Epithelial cell of esophagus (primary cell): ENCODE results near the gene MYCBP2.
A peak's percentile ranks its signal among the peaks of the same experiment; 100 is the strongest.
"Not testable (repeated sequence)": the region's sequence is repeated elsewhere in the genome, so short reads cannot be mapped to it uniquely, and the experiment has no call there.

Experiments
- DNase-seq: peaks from one replicate; pipeline ENCODE4 v3.0.0; 2010; ENCODE audit warnings: low read depth
- H3K4me3 ChIP-seq: 2 replicates; pipeline ENCODE4 v1.5.1; 2011; ENCODE audit warnings: mild to moderate bottlenecking, low read length, control low read depth
- TF ChIP-seq, protein P1 (sequence below): IDR thresholded peaks from 2 replicates; pipeline ENCODE4 v1.5.1; 2011; ENCODE audit warnings: low read depth, mild to moderate bottlenecking, low read length, control low read depth, inconsistent platforms; ENCODE audit not compliant: insufficient read depth; ENCODE audit errors: missing control alignments

Gene MYCBP2

DNA sequence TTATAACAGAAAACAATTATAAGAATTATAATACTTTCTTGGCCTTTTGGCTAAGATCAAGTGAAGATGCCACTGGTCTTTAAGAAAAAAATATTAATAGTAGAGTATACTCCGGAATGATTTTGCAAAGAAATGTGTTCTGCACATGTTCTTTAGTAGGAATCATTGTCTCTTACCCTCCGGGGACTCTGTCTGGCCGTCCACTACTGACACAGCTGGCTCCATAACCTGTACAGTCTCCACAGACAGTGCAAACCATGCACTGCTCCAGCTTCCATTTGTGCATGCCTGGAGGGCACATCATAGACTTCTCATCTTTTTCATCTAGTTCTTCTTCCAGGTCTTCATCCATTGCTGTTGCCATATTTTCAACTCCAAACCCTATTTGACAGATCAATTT, 75.9 kb downstream of the MYCBP2 start:
- no peak for DNase-seq
- TF ChIP-seq, protein P1, sequence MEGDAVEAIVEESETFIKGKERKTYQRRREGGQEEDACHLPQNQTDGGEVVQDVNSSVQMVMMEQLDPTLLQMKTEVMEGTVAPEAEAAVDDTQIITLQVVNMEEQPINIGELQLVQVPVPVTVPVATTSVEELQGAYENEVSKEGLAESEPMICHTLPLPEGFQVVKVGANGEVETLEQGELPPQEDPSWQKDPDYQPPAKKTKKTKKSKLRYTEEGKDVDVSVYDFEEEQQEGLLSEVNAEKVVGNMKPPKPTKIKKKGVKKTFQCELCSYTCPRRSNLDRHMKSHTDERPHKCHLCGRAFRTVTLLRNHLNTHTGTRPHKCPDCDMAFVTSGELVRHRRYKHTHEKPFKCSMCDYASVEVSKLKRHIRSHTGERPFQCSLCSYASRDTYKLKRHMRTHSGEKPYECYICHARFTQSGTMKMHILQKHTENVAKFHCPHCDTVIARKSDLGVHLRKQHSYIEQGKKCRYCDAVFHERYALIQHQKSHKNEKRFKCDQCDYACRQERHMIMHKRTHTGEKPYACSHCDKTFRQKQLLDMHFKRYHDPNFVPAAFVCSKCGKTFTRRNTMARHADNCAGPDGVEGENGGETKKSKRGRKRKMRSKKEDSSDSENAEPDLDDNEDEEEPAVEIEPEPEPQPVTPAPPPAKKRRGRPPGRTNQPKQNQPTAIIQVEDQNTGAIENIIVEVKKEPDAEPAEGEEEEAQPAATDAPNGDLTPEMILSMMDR, result no peak
- H3K4me3 ChIP-seq, result no peak overlapping the region

GRCh38 chr13:77245224-77245623, 81.7 kb downstream of the MYCBP2 start:
- not testable (repeated sequence) for H3K4me3 ChIP-seq, DNase-seq

GRCh38 chr13:77239312-77239711, 87.6 kb downstream of the MYCBP2 start:
- TF ChIP-seq, protein P1, result no peak
- peak; percentile 3 for DNase-seq
- H3K4me3 ChIP-seq, result no peak overlapping the region

GRCh38 chr13:77235456-77236022, 91.4 kb downstream of the MYCBP2 start:
- DNase-seq, result no peak
- TF ChIP-seq, protein P1, result no peak
- no peak overlapping the region for H3K4me3 ChIP-seq

- no peak for DNase-seq
- H3K4me3 ChIP-seq, result no peak overlapping the region
- TF ChIP-seq, protein P1, result no peak
Observed at GRCh38 chr13:77233159-77233558, 93.7 kb downstream of the MYCBP2 start.

GRCh38 chr13:77230560-77230959, 96.3 kb downstream of the MYCBP2 start:
- no peak overlapping the region for H3K4me3 ChIP-seq
- TF ChIP-seq, protein P1, result no peak
- DNase-seq, result no peak

DNA sequence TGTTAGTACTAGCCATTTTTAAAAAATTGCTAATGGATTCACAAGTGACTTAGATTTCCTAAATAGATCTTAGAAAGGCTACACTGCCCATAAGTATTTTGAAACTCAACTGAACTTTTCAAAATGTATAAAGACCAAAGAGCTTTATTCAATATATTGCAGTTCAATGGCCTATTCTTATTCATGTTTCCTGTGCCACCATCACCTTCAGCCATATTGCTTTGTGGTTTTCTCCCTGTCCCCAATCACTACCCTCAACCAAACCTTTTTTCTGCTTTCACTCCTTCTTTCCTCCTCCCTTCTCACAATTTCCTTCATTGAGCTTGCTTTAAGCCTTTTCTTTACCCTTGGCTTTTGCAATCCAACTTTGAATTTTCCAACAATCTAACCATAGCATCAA, 100.9 kb downstream of the MYCBP2 start:
- TF ChIP-seq, protein P1, result no peak
- no peak for DNase-seq
- no peak overlapping the region for H3K4me3 ChIP-seq

- H3K4me3 ChIP-seq, result no peak overlapping the region
- TF ChIP-seq, protein P1, result no peak
- no peak for DNase-seq
Observed at GRCh38 chr13:77222909-77223308, 104.0 kb downstream of the MYCBP2 start.
